Fibroblast of the aortic adventitia (primary cell): Measurements from ENCODE around the gene COLEC11. TPM values are rescaled to one million over a fixed set of nuclear protein-coding genes. Genes with fewer than 3 reads are reported as not detected.

Experiments used
- DNase-seq: peaks from one replicate; pipeline ENCODE4 v3.0.0-alpha.2; 2010; ENCODE audit warnings: low read depth
- H3K4me3 ChIP-seq: 2 replicates; pipeline ENCODE4 v1.5.1; 2011; ENCODE audit warnings: low read depth, mild to moderate bottlenecking, control low read depth, low read length, moderate library complexity
- CTCF ChIP-seq: IDR thresholded peaks from 2 replicates; pipeline ENCODE4 v1.5.1; 2011; ENCODE audit warnings: mild to moderate bottlenecking, low read length, control low read depth, inconsistent platforms; ENCODE audit not compliant: insufficient read depth
- small RNA-seq: library from RNA; depleted of rRNA; stranded (forward); fragments of <200 nt; gene quantifications from one replicate; pipeline ENCODE3, GENCODE V24; 2012
- total RNA-seq: library from RNA; depleted of rRNA; stranded (reverse); fragments of >200 nt; gene quantifications from 2 replicates; pipeline ENCODE4 v1.2.3, GENCODE V29; 2012; ENCODE audit warnings: low replicate concordance

Gene COLEC11
- total RNA-seq, 1 donor = 0.09 TPM

- no peak for TF ChIP-seq CTCF
- no peak for DNase-seq
- no peak overlapping the region for H3K4me3 ChIP-seq
These were observed 87.9 kb downstream of the COLEC11 start for GRCh38 chr2:3682811-3683210.

- no peak overlapping the region for H3K4me3 ChIP-seq
- no peak for TF ChIP-seq CTCF
- DNase-seq = no peak
These were observed 89.0 kb downstream of the COLEC11 start for GRCh38 chr2:3683748-3684454.

- no peak overlapping the region for H3K4me3 ChIP-seq
- no peak for DNase-seq
- no peak for TF ChIP-seq CTCF
These were observed 95.3 kb downstream of the COLEC11 start for GRCh38 chr2:3689998-3690748.

GRCh38 chr2:3692375-3692774 lies 97.5 kb downstream of the COLEC11 start:
- no peak for DNase-seq
- TF ChIP-seq CTCF = no peak
- no peak overlapping the region for H3K4me3 ChIP-seq

Small RNA genes within 50 kb of the gene (small RNA-seq; reads per million reads assigned to genes)
- not detected for gene TMSB4XP2

Other genes with a start within 250 kb of the COLEC11 start
- gene EIPR1, start 217.3 kb upstream of the COLEC11 start, total RNA-seq = 23.3 and 36.1 TPM in 2 replicates
- 42.7 and 62.7 TPM in 2 replicates for gene TRAPPC12, start 215.4 kb upstream of the COLEC11 start, total RNA-seq
- gene ADI1, start 75.6 kb upstream of the COLEC11 start, total RNA-seq = 41.6 and 44.7 TPM in 2 replicates
- 29.2 and 33.4 TPM in 2 replicates for gene RNASEH1, start 36.8 kb upstream of the COLEC11 start, total RNA-seq
- 2,605 and 11,651 TPM in 2 replicates for gene RPS7, start 19.9 kb upstream of the COLEC11 start, total RNA-seq
- gene ALLC, start 63.1 kb downstream of the COLEC11 start, total RNA-seq = not detected in 2 replicates
- not detected in 2 replicates for gene DCDC2C, start 108.5 kb downstream of the COLEC11 start, total RNA-seq